Epithelial cell of prostate (primary cell): ENCODE data around the gene CSTF1.

Experiments
- DNase-seq: peaks from one replicate; pipeline ENCODE4 v3.0.0-alpha.2; 2011; ENCODE audit warnings: low read depth, low spot score
- H3K27ac ChIP-seq: fragments of 450-650 bp; 2 replicates; pipeline ENCODE4 v1.5.1; 2017; ENCODE audit warnings: mild to moderate bottlenecking

The CSTF1 gene

DNA sequence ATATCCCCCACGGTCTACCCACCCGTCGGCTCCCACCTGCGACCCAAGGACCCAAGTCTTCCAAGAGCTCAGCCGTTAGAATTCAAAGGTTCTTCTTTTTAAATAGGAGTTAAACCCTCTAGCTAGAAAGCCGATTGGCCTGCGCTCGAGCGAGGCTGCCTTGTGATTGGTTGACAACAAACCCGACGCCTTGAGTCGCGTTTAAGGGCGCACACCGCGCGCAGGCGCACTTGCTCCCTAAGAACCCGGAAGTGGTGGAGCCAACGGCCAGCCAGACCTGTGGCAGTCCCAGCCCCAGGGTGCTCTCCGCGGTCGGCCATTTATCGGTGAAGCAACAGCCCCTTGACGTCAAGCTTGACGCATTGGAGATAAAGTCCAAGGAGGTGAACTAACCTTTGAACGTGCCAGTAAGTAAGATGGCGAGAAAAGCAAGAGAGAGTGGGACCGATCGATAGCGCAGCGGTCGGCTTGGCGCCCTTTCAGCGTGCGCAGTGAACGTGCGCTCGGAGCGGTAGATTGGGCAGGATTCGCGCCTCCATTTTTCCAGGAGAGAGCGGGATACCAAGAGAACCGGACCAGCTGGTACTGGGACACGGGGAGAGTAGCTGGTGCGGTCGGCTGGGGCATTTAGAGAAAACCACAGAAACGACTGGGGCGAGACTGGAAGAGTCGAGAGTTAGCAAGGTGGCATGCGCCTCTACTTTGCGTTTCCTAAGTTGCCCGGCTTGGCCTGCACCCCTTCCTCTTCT lies at the start of gene CSTF1, which contains the start of gene AURKA:
Gene CSTF1, plus strand, starts transcription at position 514 of the 749 bp plus-strand sequence. CDS start 2,908 bp downstream, outside the sequence.
Gene AURKA, minus strand, starts transcription at position 84 of the 749 bp plus-strand sequence. CDS start 4,018 bp downstream, outside the sequence.
- DNase-seq = peak; percentile 96
- H3K27ac ChIP-seq = peak within 1 kb of the TSS; percentile 89

DNA sequence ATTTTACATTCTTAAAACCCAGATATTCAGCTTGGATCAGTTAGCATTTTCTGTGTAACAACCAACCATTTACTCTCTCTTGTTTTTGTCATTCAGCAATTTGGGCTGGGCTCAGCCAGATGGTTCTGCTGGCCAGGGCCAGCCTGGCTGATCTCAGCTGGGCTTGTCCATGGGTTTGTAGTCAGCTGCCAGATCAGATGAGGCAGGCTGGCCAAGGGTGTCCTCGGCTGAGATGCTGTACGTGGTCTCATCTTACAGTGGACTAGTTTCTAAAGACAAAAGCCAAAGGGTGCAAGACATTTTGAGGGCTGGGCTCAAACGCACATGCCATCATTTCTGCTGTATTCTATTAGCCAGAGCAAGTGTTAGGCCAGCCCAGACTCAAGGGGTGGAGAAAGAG lies 49.7 kb upstream of the CSTF1 start:
- no peak overlapping the region for H3K27ac ChIP-seq
- DNase-seq = no peak

- no peak overlapping the region for H3K27ac ChIP-seq
- no peak for DNase-seq
These were observed 48.5 kb upstream of the CSTF1 start for GRCh38 chr20:56343861-56344381.

- H3K27ac ChIP-seq = no peak overlapping the region
- DNase-seq = no peak
These were observed 46.5 kb upstream of the CSTF1 start for GRCh38 chr20:56345911-56346310.

- DNase-seq = no peak
These were observed 44.7 kb upstream of the CSTF1 start for GRCh38 chr20:56347628-56348304.

GRCh38 chr20:56348305-56348693 lies 44.1 kb upstream of the CSTF1 start:
- DNase-seq = no peak
- no peak overlapping the region for H3K27ac ChIP-seq

More at GRCh38 chr20:56347628-56348304, 44.7 kb upstream of the CSTF1 start:
- H3K27ac ChIP-seq = no peak overlapping the region

- no peak for DNase-seq
- H3K27ac ChIP-seq = no peak overlapping the region
These were observed 43.7 kb upstream of the CSTF1 start for GRCh38 chr20:56348746-56349145.

DNA sequence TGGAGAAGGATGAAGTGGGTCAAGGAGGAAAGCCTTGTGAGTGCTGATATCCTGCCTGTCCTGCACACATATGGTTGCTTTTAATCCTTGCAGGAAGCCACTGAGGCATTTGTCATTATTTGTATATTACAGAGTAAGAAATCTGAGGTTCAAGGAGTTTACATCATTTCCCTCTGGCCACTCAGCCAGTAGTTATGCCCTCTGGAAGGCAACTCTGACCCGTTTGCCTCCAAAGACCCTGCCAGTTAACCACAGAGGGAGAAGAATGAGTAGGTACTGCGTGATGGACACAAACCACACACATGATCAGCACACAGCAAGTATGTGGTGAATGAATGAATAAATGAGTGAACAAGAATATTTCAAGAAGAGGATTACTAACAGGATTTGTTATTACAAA lies 41.6 kb upstream of the CSTF1 start:
- DNase-seq = no peak
- H3K27ac ChIP-seq = no peak overlapping the region

- DNase-seq = no peak
These were observed 39.9 kb upstream of the CSTF1 start for GRCh38 chr20:56352345-56353055.

DNA sequence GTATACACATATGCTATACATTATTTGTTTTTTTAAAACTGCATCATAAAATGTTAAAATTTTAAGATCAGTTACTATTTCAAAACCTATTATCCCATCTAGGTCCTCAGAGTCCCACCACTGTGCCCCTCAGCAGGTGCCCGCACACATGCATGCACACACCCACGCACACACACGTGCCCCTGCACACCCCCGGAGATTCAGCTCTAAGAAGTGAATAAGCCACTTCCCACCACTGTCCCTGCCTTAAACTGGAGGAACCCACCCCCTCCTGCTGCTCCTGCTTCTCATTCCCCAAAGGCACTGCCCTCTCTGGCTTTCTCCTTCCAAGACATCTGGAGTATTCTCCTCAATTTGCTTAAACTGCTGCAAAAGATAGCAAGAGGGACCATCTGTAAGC lies 39.1 kb upstream of the CSTF1 start:
- DNase-seq = no peak
- H3K27ac ChIP-seq = no peak overlapping the region

More at GRCh38 chr20:56352345-56353055, 39.9 kb upstream of the CSTF1 start:
- no peak overlapping the region for H3K27ac ChIP-seq

GRCh38 chr20:56358070-56358469 lies 34.4 kb upstream of the CSTF1 start:
- DNase-seq = no peak
- peak overlapping the region; percentile 88 for H3K27ac ChIP-seq

DNA sequence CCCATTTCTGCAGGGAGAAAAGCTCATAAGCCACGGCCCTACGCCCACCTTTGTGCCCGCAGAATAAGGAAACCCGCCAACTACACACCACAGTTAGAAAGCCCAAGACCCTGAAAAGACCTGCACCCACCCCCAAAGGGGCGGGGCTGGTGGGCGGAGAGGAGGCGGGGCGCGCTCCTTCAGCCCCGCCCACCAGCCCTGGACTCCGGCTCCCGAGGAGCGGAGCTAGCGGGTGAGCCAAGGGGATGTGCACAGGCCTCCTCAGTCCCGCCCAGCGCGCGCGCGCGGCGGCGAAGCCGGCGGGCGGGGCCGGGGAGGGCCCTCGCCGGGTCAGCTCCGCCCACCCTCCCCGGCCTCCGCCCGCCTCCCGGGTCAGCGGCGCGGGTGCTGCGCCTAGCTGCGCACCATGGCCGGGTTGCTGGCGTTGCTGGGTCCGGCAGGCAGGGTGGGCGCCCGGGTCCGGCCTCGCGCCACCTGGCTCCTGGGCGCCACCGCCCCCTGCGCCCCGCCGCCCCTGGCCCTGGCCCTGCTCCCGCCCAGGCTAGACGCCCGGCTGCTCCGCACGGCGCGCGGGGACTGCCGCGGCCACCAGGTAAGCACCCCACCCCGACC lies 33.7 kb upstream of the CSTF1 start, which contains the start of gene FAM210B:
Gene FAM210B, plus strand, starts transcription at position 375 of the 612 bp plus-strand sequence. Its CDS starts 32 bp downstream, at position 407.
- peak within 1 kb of the TSS; percentile 88 for H3K27ac ChIP-seq
- peak; percentile 41 for DNase-seq

DNA sequence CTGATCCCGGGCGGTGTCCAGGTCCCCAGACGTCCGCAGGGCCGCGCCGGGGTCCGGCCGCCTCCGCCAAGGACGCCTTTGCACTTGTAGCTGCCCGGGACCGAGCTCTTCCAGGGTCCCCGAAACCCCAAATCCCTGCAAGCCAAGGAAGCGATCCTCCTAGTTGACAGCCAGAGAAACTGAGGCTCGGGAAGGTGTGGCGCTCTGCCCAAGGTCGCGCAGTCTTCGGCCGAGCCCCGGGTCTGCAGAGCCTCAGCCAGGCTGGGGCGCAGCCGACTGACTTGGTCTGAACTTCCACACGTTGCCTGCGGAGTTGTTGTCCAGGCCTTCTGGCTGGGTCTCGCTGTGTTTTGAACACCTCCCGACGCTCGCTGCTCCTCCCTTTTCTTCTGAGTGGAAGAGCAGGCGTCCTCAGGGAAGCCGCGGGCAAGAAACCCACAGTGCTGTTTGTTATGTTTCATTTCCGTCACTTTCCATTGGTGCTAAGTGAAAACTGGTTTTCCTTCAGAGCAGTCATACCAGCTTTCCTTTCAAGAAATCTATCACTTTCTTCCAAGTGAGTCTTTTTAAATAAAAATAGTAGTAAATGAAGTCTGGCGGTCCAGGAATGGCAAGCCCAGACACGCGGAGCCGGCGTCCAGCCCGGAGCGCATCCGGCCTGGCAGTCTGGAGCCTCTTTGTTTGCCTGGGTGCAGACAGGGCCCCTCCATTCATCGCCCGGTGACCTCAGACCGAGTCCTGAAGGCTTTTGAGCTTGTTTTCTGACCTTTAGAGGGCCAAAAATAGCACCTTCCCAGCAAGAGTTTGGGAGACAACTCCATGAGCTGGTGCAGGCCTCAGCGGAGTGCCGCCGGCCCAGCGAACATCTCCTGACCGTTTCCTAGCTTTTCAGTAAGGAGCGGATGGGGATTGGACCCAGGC lies 33.0 kb upstream of the CSTF1 start:
- H3K27ac ChIP-seq = peak overlapping the region; percentile 88
- peak; percentile 31 for DNase-seq

DNA sequence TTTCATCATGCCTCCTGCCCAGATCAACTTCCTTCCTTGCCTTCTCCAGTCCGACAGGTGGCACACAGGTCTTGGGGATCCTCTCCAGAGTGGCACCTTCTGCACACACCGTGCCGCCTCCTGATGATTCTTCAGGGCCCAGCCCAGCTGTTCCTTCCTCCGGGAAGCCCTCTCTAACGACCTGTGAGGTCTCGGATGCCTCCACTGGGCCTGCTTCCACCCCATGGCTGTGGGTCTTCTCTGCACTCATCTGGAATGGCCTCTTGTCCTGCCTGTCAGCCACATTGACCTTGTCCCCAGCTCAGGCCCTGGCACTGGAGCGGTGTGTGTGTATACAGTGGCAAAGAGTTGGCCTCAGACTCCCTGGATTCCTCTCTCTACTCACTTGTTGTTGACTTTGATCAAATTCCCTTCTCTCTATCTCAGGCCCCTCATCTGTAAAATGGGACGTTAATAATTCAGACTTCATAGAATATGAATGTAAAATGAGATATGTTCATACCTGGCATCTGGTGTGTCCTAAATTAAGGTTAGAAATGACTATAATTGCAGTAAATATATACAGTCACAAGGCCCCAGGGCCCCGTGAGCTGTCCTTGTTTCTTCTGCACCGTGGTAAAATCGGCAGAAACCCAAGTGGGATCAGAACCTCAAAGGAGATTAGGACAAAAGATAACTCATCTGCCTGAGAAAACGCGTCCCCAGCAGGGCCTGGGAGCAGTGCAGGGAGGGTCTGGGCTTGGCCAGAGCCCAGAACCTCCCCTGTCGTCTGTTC lies 32.1 kb upstream of the CSTF1 start:
- H3K27ac ChIP-seq = peak overlapping the region; percentile 88
- no peak for DNase-seq

DNA sequence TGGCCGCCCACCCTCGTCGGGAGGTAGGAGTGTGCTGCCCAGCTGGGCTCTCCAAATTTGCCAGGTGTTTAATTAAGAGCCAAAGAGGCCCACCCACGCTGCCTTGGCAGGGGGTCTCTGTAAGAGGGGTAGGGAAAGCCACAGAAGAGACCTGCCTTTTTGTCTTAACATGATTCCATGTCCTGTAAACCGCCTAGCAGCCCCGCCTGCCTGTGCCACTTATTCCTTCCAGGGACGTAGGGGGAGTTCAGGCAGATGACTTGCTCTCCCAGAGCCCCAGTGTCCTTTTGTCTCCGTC lies 31.6 kb upstream of the CSTF1 start:
- H3K27ac ChIP-seq = no peak overlapping the region

GRCh38 chr20:56361900-56362299 lies 30.5 kb upstream of the CSTF1 start:
- H3K27ac ChIP-seq = no peak overlapping the region
- DNase-seq = no peak

More for the DNA sequence above, 31.6 kb upstream of the CSTF1 start:
- no peak for DNase-seq

GRCh38 chr20:56362833-56363413 lies 29.5 kb upstream of the CSTF1 start:
- H3K27ac ChIP-seq = no peak overlapping the region
- DNase-seq = no peak

- no peak overlapping the region for H3K27ac ChIP-seq
- no peak for DNase-seq
These were observed 29.0 kb upstream of the CSTF1 start for GRCh38 chr20:56363491-56363890.
